Fibroblast of villous mesenchyme (primary cell): ENCODE data around the gene ANKRD50. TPM values are rescaled to one million over a fixed set of nuclear protein-coding genes. Genes with fewer than 3 reads are reported as not detected.

Experiments used
- DNase-seq: peaks from one replicate; pipeline ENCODE4 v3.0.0-alpha.2; 2010; ENCODE audit warnings: low read depth
- H3K4me3 ChIP-seq: 2 replicates; pipeline ENCODE4 v1.5.1; 2011; ENCODE audit warnings: low read depth, mild to moderate bottlenecking, low read length
- CTCF ChIP-seq: IDR thresholded peaks from 2 replicates; pipeline ENCODE4 v1.5.1; 2012; ENCODE audit warnings: low read depth, mild to moderate bottlenecking, low read length; ENCODE audit not compliant: insufficient read depth
- total RNA-seq: library from RNA; depleted of rRNA; stranded (reverse); fragments of >200 nt; gene quantifications from 2 replicates; pipeline ENCODE4 v1.2.3, GENCODE V29; 2012

Gene ANKRD50
- total RNA-seq, 1 donor, result 31.1 TPM

- TF ChIP-seq CTCF, result no peak
- DNase-seq, result peak; percentile 8
- H3K4me3 ChIP-seq, result no peak overlapping the region
Observed at GRCh38 chr4:124694946-124695598, 17.5 kb downstream of the ANKRD50 start.

- no peak for DNase-seq
- no peak overlapping the region for H3K4me3 ChIP-seq
- TF ChIP-seq CTCF, result no peak
Observed at GRCh38 chr4:124694306-124694705, 18.2 kb downstream of the ANKRD50 start.

GRCh38 chr4:124691801-124692200 is 20.7 kb downstream of the ANKRD50 start:
- DNase-seq, result no peak
- no peak overlapping the region for H3K4me3 ChIP-seq
- TF ChIP-seq CTCF, result no peak

GRCh38 chr4:124686279-124686678 is 26.3 kb downstream of the ANKRD50 start:
- no peak for TF ChIP-seq CTCF
- DNase-seq, result no peak
- H3K4me3 ChIP-seq, result no peak overlapping the region

- no peak for TF ChIP-seq CTCF
- DNase-seq, result no peak
- no peak overlapping the region for H3K4me3 ChIP-seq
Observed at GRCh38 chr4:124685851-124686250, 26.7 kb downstream of the ANKRD50 start.

GRCh38 chr4:124684301-124684700 is 28.2 kb downstream of the ANKRD50 start:
- TF ChIP-seq CTCF, result no peak
- H3K4me3 ChIP-seq, result no peak overlapping the region
- DNase-seq, result no peak

- H3K4me3 ChIP-seq, result no peak overlapping the region
- no peak for DNase-seq
- no peak for TF ChIP-seq CTCF
Observed at GRCh38 chr4:124682384-124682783, 30.1 kb downstream of the ANKRD50 start.
